ENCODE results near the gene TSPAN5. TPM values are rescaled to one million over a fixed set of nuclear protein-coding genes. Genes with fewer than 3 reads are reported as not detected.
A peak's percentile ranks its signal among the peaks of the same experiment; 100 is the strongest.

TSPAN5 gene
- total RNA-seq, 1 donor from 2014 or later: 21.1 TPM

DNA sequence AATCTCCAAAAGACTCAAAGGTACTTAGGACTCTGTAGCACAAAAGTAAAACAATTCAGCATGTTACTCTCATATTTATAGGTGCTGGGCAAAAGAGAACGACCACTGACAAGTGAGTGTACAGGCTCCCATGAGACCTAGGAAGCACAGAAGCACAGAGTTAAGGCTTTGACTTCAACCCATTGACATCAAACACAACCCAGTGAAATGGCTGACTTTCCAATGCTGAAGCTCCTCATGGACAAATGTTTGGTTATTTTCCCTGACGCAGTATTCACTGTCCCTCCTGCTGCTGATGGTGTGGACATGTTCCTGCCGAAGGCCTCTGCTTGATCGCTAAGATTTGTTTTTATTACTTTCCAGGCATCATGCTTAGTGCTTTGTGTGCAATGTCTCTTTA is 148.7 kb downstream of the TSPAN5 start:
- Mint-ChIP-seq H3K4me1 (ENCODE audit: low read depth) (peaks cover 75% of the 10 kb centered on the region), H3K27me3 (ENCODE audit: low read depth) (no peaks in the 10 kb centered on the region), H3K36me3 (ENCODE audit: low read depth) (peaks cover 22% of the 10 kb centered on the region), H3K4me3 (ENCODE audit: low read depth) (no peak overlapping the region), H3K27ac (no peak overlapping the region), H3K9me3 (no peaks in the 10 kb centered on the region)
- DNase-seq (ENCODE audit: low spot score): no peak
- intact Hi-C loops (cut with micrococcal nuclease): loop anchor here (10.0 kb wide), 1 partner anchor 45 kb away; no protein-coding TSS in a partner anchor

DNA sequence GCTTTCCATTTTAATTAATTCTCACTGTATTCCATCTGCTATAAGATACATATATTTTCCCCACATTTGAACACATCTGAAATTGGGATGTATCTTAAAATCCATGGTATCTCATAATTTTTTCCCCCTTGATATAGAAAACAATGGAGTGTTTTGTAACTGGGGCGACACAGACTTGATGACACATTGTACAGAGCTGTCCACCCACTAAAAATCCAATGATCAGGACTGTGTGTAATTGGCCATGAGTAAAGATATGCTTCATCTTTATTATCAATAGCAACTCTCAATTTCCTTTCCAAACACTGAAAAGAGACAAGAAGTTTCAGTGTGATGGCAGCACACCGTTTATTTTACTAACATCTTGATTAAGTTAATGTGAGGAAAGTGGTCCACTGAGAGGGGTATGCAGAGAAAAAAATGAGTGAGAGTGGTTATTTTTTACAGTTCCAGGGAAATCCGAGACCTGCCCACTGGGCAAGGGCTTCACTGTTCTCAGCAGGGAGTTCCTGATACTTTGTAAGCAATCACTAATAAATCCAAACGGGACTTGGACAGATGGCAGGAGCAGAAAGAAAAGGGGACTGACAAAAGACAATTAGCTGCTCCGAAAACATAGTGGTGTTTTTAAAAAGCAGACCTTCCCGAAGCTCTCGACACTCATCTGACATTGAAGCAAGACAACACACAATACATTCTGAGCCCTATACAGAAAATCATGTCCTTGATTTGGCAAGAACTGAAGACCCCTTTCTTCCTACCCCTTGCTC is 149.4 kb downstream of the TSPAN5 start:
- no peak overlapping the region for H3K4me3 Mint-ChIP-seq (ENCODE audit: low read depth)
- intact Hi-C loops (cut with micrococcal nuclease): no loop called here
- H3K27me3 Mint-ChIP-seq (ENCODE audit: low read depth): no peaks in the 10 kb centered on the region
- DNase-seq (ENCODE audit: low spot score): no peak
- no peaks in the 10 kb centered on the region for H3K9me3 Mint-ChIP-seq
- H3K36me3 Mint-ChIP-seq (ENCODE audit: low read depth): peaks cover 25% of the 10 kb centered on the region
- H3K27ac Mint-ChIP-seq: peak overlapping the region; percentile 43
- H3K4me1 Mint-ChIP-seq (ENCODE audit: low read depth): peaks cover 74% of the 10 kb centered on the region

DNA sequence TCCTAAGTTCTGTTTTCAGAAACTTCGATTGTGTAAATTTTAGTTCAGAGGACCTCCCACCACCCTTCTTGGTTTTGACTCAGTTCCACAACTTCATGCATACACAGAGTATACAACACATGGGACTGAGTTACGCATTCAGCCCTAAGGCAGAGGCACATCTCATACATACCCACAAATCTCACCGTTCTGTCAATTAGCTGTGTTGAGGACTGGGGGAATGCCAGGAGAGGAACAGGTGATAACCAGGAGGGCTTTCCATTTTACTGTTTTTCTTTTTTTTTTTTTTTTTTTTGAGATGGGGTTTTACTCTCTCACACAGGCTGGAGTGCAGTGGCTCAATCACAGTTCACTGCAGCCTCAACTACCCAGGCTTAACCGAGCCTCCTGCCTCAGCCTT is 150.2 kb downstream of the TSPAN5 start:
- Mint-ChIP-seq H3K4me3 (ENCODE audit: low read depth) (no peak overlapping the region), H3K4me1 (ENCODE audit: low read depth) (peaks cover 70% of the 10 kb centered on the region), H3K27ac (no peak overlapping the region), H3K36me3 (ENCODE audit: low read depth) (peaks cover 27% of the 10 kb centered on the region), H3K9me3 (no peaks in the 10 kb centered on the region), H3K27me3 (ENCODE audit: low read depth) (no peaks in the 10 kb centered on the region)
- DNase-seq (ENCODE audit: low spot score): no peak
- intact Hi-C loops (cut with micrococcal nuclease): no loop called here

DNA sequence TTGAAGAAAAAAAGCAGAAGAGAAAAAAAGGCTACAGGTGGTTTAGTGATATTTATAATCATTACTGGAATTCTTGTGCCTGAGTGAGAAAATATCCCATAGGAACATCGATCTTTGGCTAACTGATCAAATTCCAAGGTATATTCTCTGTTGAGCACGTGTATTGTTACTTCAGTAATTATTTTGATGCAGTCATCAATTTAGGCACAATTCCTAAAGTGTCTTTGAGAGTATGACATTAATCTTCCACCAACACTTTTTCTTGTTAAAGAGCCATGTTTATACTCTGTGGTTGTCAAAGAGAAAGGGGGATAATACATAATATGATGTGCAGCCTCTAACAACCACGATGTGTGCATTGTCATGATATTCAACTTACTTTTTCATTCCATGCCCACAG is 151.1 kb downstream of the TSPAN5 start:
- Mint-ChIP-seq H3K4me1 (ENCODE audit: low read depth) (peaks cover 70% of the 10 kb centered on the region), H3K4me3 (ENCODE audit: low read depth) (no peak overlapping the region), H3K36me3 (ENCODE audit: low read depth) (peaks cover 36% of the 10 kb centered on the region), H3K27ac (no peak overlapping the region), H3K9me3 (no peaks in the 10 kb centered on the region), H3K27me3 (ENCODE audit: low read depth) (no peaks in the 10 kb centered on the region)
- no peak for DNase-seq (ENCODE audit: low spot score)
- intact Hi-C loops (cut with micrococcal nuclease): no loop called here

DNA sequence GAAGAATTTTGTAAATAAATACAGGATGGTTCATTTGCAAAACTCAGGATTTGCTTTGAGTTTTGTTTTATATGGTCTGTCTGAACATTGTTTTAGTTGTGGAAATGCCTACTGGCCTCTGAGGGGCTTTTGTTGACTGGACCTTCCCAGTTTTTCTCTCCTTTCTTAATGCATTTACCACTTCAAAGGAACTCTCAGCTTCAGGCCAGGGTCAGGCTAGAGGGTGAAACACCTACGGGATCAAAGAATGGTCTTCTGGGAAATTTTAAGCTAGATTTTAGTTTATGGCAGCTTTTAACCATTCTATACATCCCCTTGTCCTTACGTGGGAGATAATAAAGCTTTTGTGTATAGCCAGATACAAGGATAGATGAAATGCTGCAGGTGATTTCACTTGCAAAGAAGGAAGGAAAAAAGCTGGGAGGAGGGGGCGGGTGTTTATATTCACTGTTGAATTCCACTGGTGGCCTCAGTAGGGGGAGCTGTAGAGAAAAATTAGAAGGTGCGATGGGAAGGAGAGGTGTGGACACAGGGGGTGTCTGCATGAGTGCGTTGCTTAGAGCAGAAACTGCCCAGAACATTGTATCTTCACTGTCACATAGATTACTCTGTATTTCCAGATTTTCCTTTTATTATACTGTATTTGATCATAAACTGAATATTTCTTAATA is 151.8 kb downstream of the TSPAN5 start:
- Mint-ChIP-seq H3K27me3 (ENCODE audit: low read depth) (no peaks in the 10 kb centered on the region), H3K4me3 (ENCODE audit: low read depth) (no peak overlapping the region), H3K9me3 (no peaks in the 10 kb centered on the region), H3K36me3 (ENCODE audit: low read depth) (peaks cover 43% of the 10 kb centered on the region), H3K27ac (no peak overlapping the region), H3K4me1 (ENCODE audit: low read depth) (peaks cover 77% of the 10 kb centered on the region)
- DNase-seq (ENCODE audit: low spot score): no peak
- intact Hi-C loops (cut with micrococcal nuclease): loop anchor here (1.0 kb wide), 1 partner anchor 20 kb away; no protein-coding TSS in a partner anchor

DNA sequence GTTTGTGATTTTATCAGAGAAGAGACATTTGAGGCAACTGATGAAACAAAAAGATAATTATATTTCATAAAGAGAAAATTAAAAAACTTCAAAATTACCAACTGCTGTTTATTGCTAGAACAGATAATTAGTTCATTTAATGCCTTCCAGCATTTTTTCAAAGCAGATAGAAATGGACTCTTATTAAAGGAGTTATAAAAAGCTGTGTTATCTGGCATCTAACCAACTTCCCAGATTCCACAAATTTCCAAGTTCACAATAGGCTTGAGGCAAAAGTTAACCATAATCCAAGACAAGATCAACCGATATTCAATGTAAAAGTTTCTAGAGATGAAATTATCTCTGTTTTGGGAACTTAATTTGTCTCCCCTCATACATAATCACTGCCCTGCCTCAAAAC is 152.4 kb downstream of the TSPAN5 start:
- peaks cover 49% of the 10 kb centered on the region for H3K36me3 Mint-ChIP-seq (ENCODE audit: low read depth)
- no peak overlapping the region for H3K27ac Mint-ChIP-seq
- intact Hi-C loops (cut with micrococcal nuclease): loop anchor here (1.0 kb wide), 1 partner anchor 20 kb away; no protein-coding TSS in a partner anchor
- DNase-seq (ENCODE audit: low spot score): no peak
- H3K9me3 Mint-ChIP-seq: peaks cover 5% of the 10 kb centered on the region
- no peak overlapping the region for H3K4me3 Mint-ChIP-seq (ENCODE audit: low read depth)
- peaks cover 79% of the 10 kb centered on the region for H3K4me1 Mint-ChIP-seq (ENCODE audit: low read depth)
- no peaks in the 10 kb centered on the region for H3K27me3 Mint-ChIP-seq (ENCODE audit: low read depth)

DNA sequence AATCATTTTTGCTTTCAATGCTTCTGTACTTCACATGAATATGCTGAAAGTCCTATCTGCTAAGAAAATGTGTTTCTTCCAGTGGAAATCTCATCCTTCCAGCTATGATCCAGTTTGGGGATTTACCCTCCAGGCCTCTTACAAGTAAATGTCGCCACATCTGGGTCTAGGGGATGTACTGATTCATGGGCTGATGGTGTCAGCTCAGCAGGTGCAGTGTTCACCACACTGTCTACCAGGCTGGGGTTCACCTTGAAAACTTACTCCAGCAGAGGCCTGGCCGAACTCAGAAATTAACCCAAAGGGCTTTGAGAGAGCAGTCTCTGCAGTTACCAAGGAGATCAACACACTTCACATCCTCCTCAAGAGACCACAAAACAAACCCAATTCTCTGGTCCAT is 154.3 kb downstream of the TSPAN5 start:
- Mint-ChIP-seq H3K27ac (no peak overlapping the region), H3K9me3 (peaks cover 5% of the 10 kb centered on the region), H3K4me3 (ENCODE audit: low read depth) (no peak overlapping the region), H3K36me3 (ENCODE audit: low read depth) (peaks cover 46% of the 10 kb centered on the region), H3K27me3 (ENCODE audit: low read depth) (no peaks in the 10 kb centered on the region), H3K4me1 (ENCODE audit: low read depth) (peaks cover 67% of the 10 kb centered on the region)
- DNase-seq (ENCODE audit: low spot score): no peak
- intact Hi-C loops (cut with micrococcal nuclease): no loop called here

DNA sequence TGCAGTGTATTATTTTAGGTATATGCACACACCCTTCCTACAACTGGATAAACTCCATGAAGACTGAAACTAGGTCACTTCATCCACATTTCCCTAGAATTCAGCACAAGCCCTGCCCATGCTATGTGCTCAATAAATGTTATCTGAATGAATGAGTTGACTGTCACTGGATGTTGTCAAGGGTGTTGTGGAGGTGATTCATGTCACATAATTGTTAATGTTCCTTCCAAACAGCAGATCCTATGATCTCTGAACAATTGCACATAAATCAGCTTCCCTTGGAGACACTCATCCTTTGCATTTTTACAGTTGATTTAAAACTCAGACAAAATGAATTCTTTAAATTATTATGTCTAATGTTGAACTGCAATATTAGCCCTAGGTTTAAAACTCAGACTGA is 154.7 kb downstream of the TSPAN5 start:
- H3K4me3 Mint-ChIP-seq (ENCODE audit: low read depth): no peak overlapping the region
- no peak overlapping the region for H3K27ac Mint-ChIP-seq
- intact Hi-C loops (cut with micrococcal nuclease): no loop called here
- no peak for DNase-seq (ENCODE audit: low spot score)
- H3K36me3 Mint-ChIP-seq (ENCODE audit: low read depth): peaks cover 46% of the 10 kb centered on the region
- H3K4me1 Mint-ChIP-seq (ENCODE audit: low read depth): peaks cover 64% of the 10 kb centered on the region
- H3K27me3 Mint-ChIP-seq (ENCODE audit: low read depth): no peaks in the 10 kb centered on the region
- peaks cover 5% of the 10 kb centered on the region for H3K9me3 Mint-ChIP-seq

DNA sequence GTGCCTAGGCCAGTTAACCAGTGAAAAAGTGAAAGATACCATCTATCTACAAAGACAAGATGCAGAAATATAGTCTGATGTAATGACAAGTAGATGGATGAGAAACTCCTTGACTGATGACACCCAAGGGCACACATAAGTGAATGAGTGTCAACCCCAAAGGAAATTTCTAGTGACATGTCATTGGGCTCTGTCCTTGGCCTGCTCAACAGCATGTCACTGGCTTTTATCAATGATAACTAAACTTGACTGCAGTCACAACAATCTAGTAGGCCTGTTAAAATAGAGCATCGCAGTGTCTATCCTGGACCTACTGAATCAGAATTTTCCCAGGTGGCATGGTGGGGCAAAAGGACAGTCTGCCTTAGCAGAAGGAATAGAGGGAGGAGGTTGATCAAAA is 155.8 kb downstream of the TSPAN5 start:
- H3K27me3 Mint-ChIP-seq (ENCODE audit: low read depth): no peaks in the 10 kb centered on the region
- intact Hi-C loops (cut with micrococcal nuclease): no loop called here
- no peak overlapping the region for H3K27ac Mint-ChIP-seq
- H3K4me1 Mint-ChIP-seq (ENCODE audit: low read depth): peaks cover 62% of the 10 kb centered on the region
- no peak for DNase-seq (ENCODE audit: low spot score)
- peaks cover 45% of the 10 kb centered on the region for H3K36me3 Mint-ChIP-seq (ENCODE audit: low read depth)
- H3K9me3 Mint-ChIP-seq: peaks cover 5% of the 10 kb centered on the region
- no peak overlapping the region for H3K4me3 Mint-ChIP-seq (ENCODE audit: low read depth)

DNA sequence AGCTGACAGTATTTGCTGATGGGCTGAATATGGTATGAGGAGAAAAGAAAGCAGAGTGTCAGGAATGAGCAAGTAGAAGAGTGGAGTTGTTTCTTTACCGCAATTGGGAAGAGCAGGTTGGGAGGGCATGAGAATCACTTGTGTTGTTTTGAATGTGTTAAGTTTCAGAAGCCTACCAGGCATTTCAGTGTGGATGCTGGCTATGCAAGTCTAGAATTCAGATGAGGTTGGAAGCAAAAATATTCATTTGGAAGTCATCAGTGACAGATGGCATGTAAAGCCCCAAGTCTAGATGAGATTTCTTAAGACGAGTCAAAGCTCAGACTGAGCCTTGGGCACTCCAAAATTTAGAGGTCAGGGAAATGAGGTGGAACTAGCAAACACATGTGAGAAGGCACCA is 156.4 kb downstream of the TSPAN5 start:
- Mint-ChIP-seq H3K4me3 (ENCODE audit: low read depth) (no peak overlapping the region), H3K27ac (no peak overlapping the region)
- intact Hi-C loops (cut with micrococcal nuclease): no loop called here

DNA sequence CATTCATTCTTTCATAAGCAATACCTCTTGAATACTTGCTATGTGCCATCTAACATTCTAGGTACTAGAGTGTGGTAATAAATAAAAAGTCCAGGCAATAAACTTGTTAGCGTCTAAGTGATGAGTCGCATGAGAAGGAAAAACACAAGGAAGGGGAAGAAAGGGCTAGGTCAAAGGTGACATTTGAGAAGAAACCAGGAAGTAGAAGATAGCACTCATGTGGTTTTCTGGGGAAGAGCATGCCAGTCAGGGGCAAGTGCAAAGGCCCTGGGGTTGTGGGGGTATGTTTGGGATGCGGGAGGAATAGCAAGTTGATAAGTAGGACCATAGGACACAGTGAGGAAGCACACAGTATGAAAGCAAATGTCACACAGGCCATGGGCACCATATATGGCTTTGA is 157.0 kb downstream of the TSPAN5 start:
- DNase-seq (ENCODE audit: low spot score): no peak
- peaks cover 46% of the 10 kb centered on the region for H3K36me3 Mint-ChIP-seq (ENCODE audit: low read depth)
- H3K27ac Mint-ChIP-seq: no peak overlapping the region
- no peak overlapping the region for H3K4me3 Mint-ChIP-seq (ENCODE audit: low read depth)
- peaks cover 5% of the 10 kb centered on the region for H3K9me3 Mint-ChIP-seq
- peaks cover 56% of the 10 kb centered on the region for H3K4me1 Mint-ChIP-seq (ENCODE audit: low read depth)
- no peaks in the 10 kb centered on the region for H3K27me3 Mint-ChIP-seq (ENCODE audit: low read depth)
- intact Hi-C loops (cut with micrococcal nuclease): no loop called here

More for the DNA sequence above, 156.4 kb downstream of the TSPAN5 start:
- no peak for DNase-seq (ENCODE audit: low spot score)
- Mint-ChIP-seq H3K9me3 (peaks cover 5% of the 10 kb centered on the region), H3K27me3 (ENCODE audit: low read depth) (no peaks in the 10 kb centered on the region), H3K36me3 (ENCODE audit: low read depth) (peaks cover 45% of the 10 kb centered on the region), H3K4me1 (ENCODE audit: low read depth) (peaks cover 60% of the 10 kb centered on the region)

DNA sequence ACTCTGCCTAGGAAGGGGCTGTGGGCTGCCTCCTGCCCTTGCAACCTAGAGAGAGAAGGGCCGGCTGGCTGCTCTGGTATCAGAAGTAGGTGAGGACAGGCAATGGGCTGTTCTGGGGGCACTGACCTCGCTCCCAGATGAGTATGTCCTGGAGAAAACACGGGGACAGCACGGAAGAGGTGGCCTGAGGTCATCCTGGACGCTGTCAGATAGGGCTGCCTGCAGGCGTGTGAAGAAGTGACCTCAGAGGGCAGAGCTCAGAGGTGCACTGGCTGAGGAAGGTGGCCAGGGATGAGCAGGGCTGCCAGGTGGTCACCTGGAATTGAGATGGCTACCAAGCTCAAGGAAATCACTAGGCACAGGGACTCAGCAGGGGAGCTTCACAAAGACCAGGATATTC is 159.6 kb downstream of the TSPAN5 start:
- Mint-ChIP-seq H3K9me3 (peaks cover 5% of the 10 kb centered on the region), H3K4me1 (ENCODE audit: low read depth) (peaks cover 45% of the 10 kb centered on the region), H3K27me3 (ENCODE audit: low read depth) (no peaks in the 10 kb centered on the region), H3K4me3 (ENCODE audit: low read depth) (no peak overlapping the region), H3K27ac (no peak overlapping the region), H3K36me3 (ENCODE audit: low read depth) (peaks cover 38% of the 10 kb centered on the region)
- intact Hi-C loops (cut with micrococcal nuclease): no loop called here
- no peak for DNase-seq (ENCODE audit: low spot score)

DNA sequence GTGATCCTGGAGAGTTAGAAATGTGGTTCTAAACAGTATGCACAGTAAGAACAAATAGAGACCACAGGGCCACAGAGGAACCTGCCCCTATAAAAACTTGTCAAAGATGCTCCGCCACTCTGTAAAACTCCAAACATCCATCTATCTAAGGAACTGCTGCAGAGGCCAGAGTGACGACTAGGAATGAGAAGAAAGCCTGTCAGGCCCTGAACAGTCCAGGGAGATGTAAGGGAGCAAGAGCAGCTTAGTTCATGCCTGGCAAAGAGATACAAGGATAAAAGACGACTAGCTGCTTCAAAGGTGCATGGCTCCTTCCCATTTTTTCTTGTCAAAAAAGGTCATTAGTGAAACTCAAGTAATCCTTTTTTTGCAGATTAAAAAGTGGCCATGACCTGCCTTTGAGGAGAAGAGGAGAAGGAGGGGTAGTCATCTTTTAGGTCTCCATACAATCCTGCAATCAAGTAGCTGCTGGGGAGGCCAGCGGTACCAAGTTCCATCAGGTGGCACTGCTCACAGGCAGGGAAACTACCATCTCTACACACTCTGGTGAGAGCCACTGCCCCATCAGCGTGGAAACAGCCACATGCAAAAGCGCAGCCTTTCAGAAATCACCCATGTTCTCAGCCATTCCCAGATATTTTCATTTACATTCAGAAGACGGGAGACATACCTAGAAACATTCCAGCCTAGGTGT is 162.1 kb downstream of the TSPAN5 start:
- H3K4me1 Mint-ChIP-seq (ENCODE audit: low read depth): peaks cover 44% of the 10 kb centered on the region
- H3K27me3 Mint-ChIP-seq (ENCODE audit: low read depth): no peaks in the 10 kb centered on the region
- no peak overlapping the region for H3K4me3 Mint-ChIP-seq (ENCODE audit: low read depth)
- H3K27ac Mint-ChIP-seq: peak overlapping the region; percentile 21
- intact Hi-C loops (cut with micrococcal nuclease): no loop called here
- DNase-seq (ENCODE audit: low spot score): no peak
- H3K36me3 Mint-ChIP-seq (ENCODE audit: low read depth): peaks cover 17% of the 10 kb centered on the region
- peaks cover 3% of the 10 kb centered on the region for H3K9me3 Mint-ChIP-seq
